Hepatocyte (in vitro differentiated cells): ENCODE data around the gene BAX. TPM values are rescaled to one million over a fixed set of nuclear protein-coding genes. Genes with fewer than 3 reads are reported as not detected.

Experiments
- DNase-seq: peaks from one replicate; pipeline ENCODE4 v3.0.0-alpha.2; 2016; ENCODE audit warnings: low spot score
- H2AFZ ChIP-seq: fragments of 200-600 bp; sonication (generic); 2 replicates; pipeline ENCODE4 v1.6.0; 2016; ENCODE audit warnings: antibody characterized with exemption, mild to moderate bottlenecking
- H3K27ac ChIP-seq: fragments of 200-600 bp; sonication (generic); 2 replicates; pipeline ENCODE4 v1.5.1; 2016; ENCODE audit warnings: mild to moderate bottlenecking
- H3K27me3 ChIP-seq: fragments of 200-600 bp; sonication (generic); 2 replicates; pipeline ENCODE4 v1.6.1; 2016
- H3K36me3 ChIP-seq: fragments of 200-600 bp; sonication (generic); replicated peaks from 2 replicates; pipeline ENCODE4 v1.5.1; 2016; ENCODE audit warnings: low read depth; ENCODE audit not compliant: insufficient read depth
- H3K4me1 ChIP-seq: fragments of 200-600 bp; sonication (generic); 2 replicates; pipeline ENCODE4 v1.5.1; 2016; ENCODE audit warnings: mild to moderate bottlenecking, moderate library complexity; ENCODE audit not compliant: insufficient read depth
- H3K4me2 ChIP-seq: fragments of 200-600 bp; sonication (generic); 2 replicates; pipeline ENCODE4 v1.6.0; 2016
- H3K4me3 ChIP-seq: fragments of 200-600 bp; sonication (generic); 2 replicates; pipeline ENCODE4 v1.5.1; 2016; ENCODE audit warnings: mild to moderate bottlenecking
- H3K79me2 ChIP-seq: fragments of 200-600 bp; sonication (generic); 2 replicates; pipeline ENCODE4 v1.6.0; 2017; ENCODE audit warnings: mild to moderate bottlenecking
- H3K9me2 ChIP-seq: fragments of 200-600 bp; sonication (generic); replicated peaks from 2 replicates; pipeline ENCODE4 v1.6.0; 2017; ENCODE audit warnings: mild to moderate bottlenecking; ENCODE audit not compliant: insufficient read depth
- H3K9me3 ChIP-seq: fragments of 200-600 bp; sonication (generic); 2 replicates; pipeline ENCODE4 v1.5.1; 2016; ENCODE audit warnings: low read depth, mild to moderate bottlenecking
- H4K20me1 ChIP-seq: fragments of 200-600 bp; sonication (generic); 2 replicates; pipeline ENCODE4 v1.6.0; 2016; ENCODE audit warnings: mild to moderate bottlenecking; ENCODE audit not compliant: insufficient read depth, poor library complexity, severe bottlenecking
- CTCF ChIP-seq: fragments of 200-600 bp; sonication (generic); IDR thresholded peaks from 2 replicates; pipeline ENCODE4 v1.5.1; 2016; ENCODE audit warnings: antibody characterized with exemption, mild to moderate bottlenecking; ENCODE audit not compliant: poor library complexity
- EZH2 ChIP-seq: fragments of 200-600 bp; sonication (generic); IDR thresholded peaks from 2 replicates; pipeline ENCODE4 v1.6.1; 2016; ENCODE audit warnings: antibody characterized with exemption, mild to moderate bottlenecking, borderline replicate concordance
- EZH2phosphoT487 ChIP-seq: fragments of 200-600 bp; sonication (generic); IDR thresholded peaks from one replicate; pipeline ENCODE4 v1.6.1; 2018; ENCODE audit warnings: antibody characterized with exemption, mild to moderate bottlenecking, low read depth, moderate library complexity; ENCODE audit not compliant: unreplicated experiment, severe bottlenecking
- WGBS: methylation state at CpG from one replicate; pipeline ENCODE4 v1.1.6; 2016; ENCODE audit warnings: low lambda C conversion rate; ENCODE audit errors: missing lambda C conversion rate; 5-methylcytosine and 5-hydroxymethylcytosine counted together
- polyA plus RNA-seq: library from polyadenylated mRNA; unstranded; fragments of >200 nt; fragmentation: Nextera tagmentation; extraction: Ambion mirVana; gene quantifications from 2 replicates; pipeline ENCODE4 v1.2.1, GENCODE V29; 2016
- total RNA-seq: library from RNA; depleted of rRNA; stranded (reverse); fragments of >200 nt; gene quantifications from 2 replicates; pipeline ENCODE4 v1.2.3, GENCODE V29; 2014

Gene BAX
- total and polyA plus RNA-seq, 2 experiments from 2014 or later = 77.3 to 116 TPM

- Histone ChIP-seq H3K27ac (peak overlapping the region; percentile 100), H2AFZ (no peak overlapping the region), H3K9me3 (no peaks in the 10 kb centered on the region), H3K4me3 (no peak overlapping the region), H4K20me1 (peaks cover 9% of the 10 kb centered on the region), H3K9me2 (no peaks in the 10 kb centered on the region), H3K4me1 (peaks cover 27% of the 10 kb centered on the region), H3K36me3 (no peaks in the 10 kb centered on the region), H3K27me3 (no peaks in the 10 kb centered on the region), H3K4me2 (no peak overlapping the region), H3K79me2 (peaks cover 22% of the 10 kb centered on the region)
- no peak for DNase-seq
- 90% methylated on average over 19 of the region's 19 CpGs for WGBS
- TF ChIP-seq CTCF = no peak
- TF ChIP-seq EZH2phosphoT487 = no peak
Observed at GRCh38 chr19:48961051-48961649, 6.5 kb downstream of the BAX start.

DNA sequence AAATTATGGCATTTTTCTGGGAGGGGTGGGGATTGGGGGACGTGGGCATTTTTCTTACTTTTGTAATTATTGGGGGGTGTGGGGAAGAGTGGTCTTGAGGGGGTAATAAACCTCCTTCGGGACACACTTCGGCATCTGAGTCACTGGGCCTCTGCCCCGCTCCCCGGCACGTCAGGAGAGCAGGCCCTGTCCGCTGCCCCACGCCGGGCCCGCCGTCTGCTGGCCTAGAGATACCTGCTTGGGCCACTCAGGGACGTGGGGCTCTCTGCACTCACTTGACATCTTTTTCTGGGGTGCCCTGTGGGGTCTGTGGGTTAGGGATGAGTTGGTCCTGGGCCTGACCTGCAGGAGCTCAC, 7.0 kb downstream of the BAX start:
- no peaks in the 10 kb centered on the region for H3K36me3 ChIP-seq
- H3K27me3 ChIP-seq = no peaks in the 10 kb centered on the region
- H3K4me3 ChIP-seq = no peak overlapping the region
- H3K4me2 ChIP-seq = peak overlapping the region; percentile 82
- H3K4me1 ChIP-seq = peaks cover 27% of the 10 kb centered on the region
- 75% methylated on average over 6 of the region's 12 CpGs for WGBS
- H3K9me2 ChIP-seq = no peaks in the 10 kb centered on the region
- no peaks in the 10 kb centered on the region for H3K9me3 ChIP-seq
- H3K79me2 ChIP-seq = peaks cover 23% of the 10 kb centered on the region
- H3K27ac ChIP-seq = peak overlapping the region; percentile 100
- H2AFZ ChIP-seq = no peak overlapping the region
- TF ChIP-seq CTCF (no peak), EZH2 (no peak), EZH2phosphoT487 (no peak)
- peaks cover 14% of the 10 kb centered on the region for H4K20me1 ChIP-seq
- no peak for DNase-seq

DNA sequence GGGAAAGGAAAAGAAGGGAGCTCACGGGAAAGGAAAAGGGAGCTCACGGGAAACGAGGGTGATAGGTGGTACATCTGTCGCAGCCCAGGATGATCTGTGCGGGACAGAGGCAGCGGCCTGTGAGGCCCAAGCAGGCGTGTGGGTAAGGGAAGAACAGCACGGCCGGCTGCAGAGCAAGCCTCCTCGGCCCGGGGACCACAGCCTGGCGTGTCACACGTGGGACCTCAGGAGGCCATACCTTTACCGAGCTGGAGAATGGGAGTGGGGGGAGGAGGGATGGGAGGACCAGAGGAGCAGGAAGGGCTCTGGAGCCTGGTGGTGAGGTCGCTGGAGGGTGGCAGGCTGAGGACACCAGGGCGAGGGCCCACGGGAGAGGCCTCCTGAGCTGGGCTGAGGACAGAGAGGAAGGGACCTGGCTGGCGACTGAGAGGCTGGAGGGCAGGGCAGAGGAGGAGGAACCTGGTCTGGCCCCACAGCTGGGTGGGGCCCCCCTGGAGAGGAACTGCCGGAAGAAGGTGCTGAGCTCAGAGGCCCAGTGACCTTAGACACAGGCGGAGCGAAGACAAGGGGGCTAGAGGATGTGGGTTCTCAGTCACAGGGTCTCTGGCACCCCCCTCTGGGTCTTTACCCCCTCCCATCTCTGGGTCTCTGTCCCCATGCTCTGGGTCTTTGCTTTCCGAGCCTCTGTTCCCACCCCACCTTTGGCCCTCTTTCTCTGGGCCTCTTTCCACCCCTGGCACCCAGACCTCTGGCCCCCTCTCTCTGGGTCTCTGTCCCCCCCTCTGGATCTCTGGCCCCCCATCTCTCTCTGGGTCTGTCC, 7.6 kb downstream of the BAX start:
- peak; percentile 88 for DNase-seq
- peak overlapping the region; percentile 100 for H3K27ac ChIP-seq
- no peak overlapping the region for H2AFZ ChIP-seq
- H3K79me2 ChIP-seq = peaks cover 26% of the 10 kb centered on the region
- H3K9me3 ChIP-seq = no peaks in the 10 kb centered on the region
- H3K4me1 ChIP-seq = peaks cover 27% of the 10 kb centered on the region
- peaks cover 20% of the 10 kb centered on the region for H4K20me1 ChIP-seq
- WGBS = 59% methylated on average over 20 of the region's 22 CpGs
- no peak overlapping the region for H3K4me3 ChIP-seq
- H3K4me2 ChIP-seq = peak overlapping the region; percentile 82
- no peaks in the 10 kb centered on the region for H3K9me2 ChIP-seq
- TF ChIP-seq EZH2phosphoT487 = no peak
- no peak for TF ChIP-seq EZH2
- TF ChIP-seq CTCF = no peak
- H3K27me3 ChIP-seq = no peaks in the 10 kb centered on the region
- H3K36me3 ChIP-seq = no peaks in the 10 kb centered on the region
